CD4-positive, alpha-beta T cell (primary cell): ENCODE measurements around the gene BAG2. TPM values are rescaled to one million over a fixed set of nuclear protein-coding genes. Genes with fewer than 3 reads are reported as not detected.

Experiments
- ATAC-seq: fragments of 200-7000 bp; cut with Tn5 transposase; one replicate; pipeline ENCODE4 v1.10.0; 2022; ENCODE audit warnings: mild to moderate bottlenecking; ENCODE audit not compliant: poor library complexity
- CTCF ChIA-PET: fragments of 350-600 bp; sonication (Branson Sonifier 250); formaldehyde crosslinking; loops from one replicate; lab custom pipeline; 2021; ENCODE audit warnings: antibody characterized with exemption, inconsistent platforms; lab: Charles Lee
- POLR2A ChIA-PET: fragments of 350-600 bp; sonication (Branson Sonifier 250); formaldehyde crosslinking; loops from one replicate; lab custom pipeline; 2021; ENCODE audit warnings: antibody characterized with exemption, inconsistent platforms; lab: Charles Lee
- DNase-seq, 14 experiments: peaks; one replicate each; pipeline ENCODE4 v3.0.0-alpha.2; 2013 to 2020; ENCODE audit warnings: mixed read lengths in 2 of 14
- H3K27ac ChIP-seq, 2 donors: one replicate each; pipeline versions ENCODE4 v1.5.1 to v1.7.0; 2013; ENCODE audit warnings: low read length in 2 of 2, low read depth in 1 of 2, mild to moderate bottlenecking in 1 of 2
- H3K27me3 ChIP-seq, 2 experiments: 1 replicate in 1 of 2; 2 replicates in 1 of 2; pipeline versions ENCODE4 v1.6.1 to v1.7.0; 2013; ENCODE audit warnings: low read length in 2 of 2, control low read depth in 1 of 2, mild to moderate bottlenecking in 1 of 2, moderate library complexity in 1 of 2; ENCODE audit not compliant: insufficient read depth in 2 of 2, control insufficient read depth in 1 of 2
- H3K36me3 ChIP-seq: one replicate; pipeline ENCODE4 v1.6.1; 2013; ENCODE audit warnings: low read length, control low read depth; ENCODE audit not compliant: insufficient read depth
- H3K4me1 ChIP-seq: one replicate; pipeline ENCODE4 v1.6.1; 2013; ENCODE audit warnings: low read length, control low read depth; ENCODE audit not compliant: insufficient read depth
- H3K4me3 ChIP-seq: one replicate; pipeline ENCODE4 v1.5.1; 2013; ENCODE audit warnings: mild to moderate bottlenecking, low read length, moderate library complexity
- H3K9me3 ChIP-seq, 2 experiments: 1 replicate in 1 of 2; 2 replicates in 1 of 2; pipeline versions ENCODE4 v1.6.1 to v1.7.0; 2013; ENCODE audit warnings: low read length in 2 of 2, mild to moderate bottlenecking in 2 of 2, control low read depth in 1 of 2, moderate library complexity in 1 of 2; ENCODE audit not compliant: control insufficient read depth in 1 of 2, insufficient read depth in 1 of 2
- H3K27ac Mint-ChIP-seq: one replicate; pipeline ENCODE4 v1.8.0; 2020; ENCODE audit warnings: mixed read lengths
- H3K27me3 Mint-ChIP-seq: one replicate; pipeline ENCODE4 v1.8.0; 2021; ENCODE audit warnings: mixed read lengths
- H3K36me3 Mint-ChIP-seq: one replicate; pipeline ENCODE4 v1.8.0; 2021; ENCODE audit warnings: low read depth, mixed read lengths
- H3K4me1 Mint-ChIP-seq: one replicate; pipeline ENCODE4 v1.8.0; 2021; ENCODE audit warnings: low read depth, mixed read lengths
- H3K4me3 Mint-ChIP-seq: one replicate; pipeline ENCODE4 v1.8.0; 2020; ENCODE audit warnings: mild to moderate bottlenecking, mixed read lengths
- H3K9me3 Mint-ChIP-seq: one replicate; pipeline ENCODE4 v1.8.0; 2020; ENCODE audit warnings: mixed read lengths
- CTCF ChIP-seq: fragments of 200-600 bp; IDR thresholded peaks from one replicate; pipeline ENCODE4 v1.8.0; 2022; ENCODE audit warnings: antibody characterized with exemption, mild to moderate bottlenecking
- intact Hi-C, 2 experiments: fragments of 100-400 bp; cut with DNase I in 1 of 2; cut with micrococcal nuclease in 1 of 2; formaldehyde crosslinking; loops; one replicate each; pipeline versions ENCODE4 v1.15.1 to v1.9.0; 2023 to 2025; cut with DNase I, micrococcal nuclease
- total RNA-seq, 174 experiments: library from RNA in 2 of 174; stranded (reverse) in 2 of 174; gene quantifications; one replicate each; pipeline ENCODE4 v1.2.3 and lab custom pipeline; 2021 to 2026

BAG2 gene
- total RNA-seq, 2 experiments from 2014 or later, result 5.4 to 5.6 TPM

- ATAC-seq, result no peak
- no peak for DNase-seq
- H3K36me3 Mint-ChIP-seq, result peaks cover 7% of the 10 kb centered on the region
- no peaks in the 10 kb centered on the region for H3K36me3 ChIP-seq
- no peak overlapping the region for H3K4me3 ChIP-seq
- intact Hi-C loops, result loop anchor here (2.0 to 10.0 kb wide), 4 partner anchors 43 to 745 kb away; partner anchors contain the start of gene KIAA1586 (in 1 of the 2)
- peak overlapping the region; percentile 81 for H3K4me3 Mint-ChIP-seq
- H3K27ac Mint-ChIP-seq, result no peak overlapping the region
- CTCF ChIA-PET, result no interaction called here
- H3K27me3 Mint-ChIP-seq, result peaks cover 17% of the 10 kb centered on the region
- H3K4me1 ChIP-seq, result peaks cover 14% of the 10 kb centered on the region
- no peaks in the 10 kb centered on the region for H3K9me3 ChIP-seq
- peaks cover 8 to 10% of the 10 kb centered on the region in 2 experiments for H3K27me3 ChIP-seq
- peaks cover 4% of the 10 kb centered on the region for H3K9me3 Mint-ChIP-seq
- H3K4me1 Mint-ChIP-seq, result peaks cover 23% of the 10 kb centered on the region
- no peak overlapping the region for H3K27ac ChIP-seq
- POLR2A ChIA-PET, result no interaction called here
- no peak for TF ChIP-seq CTCF
These were observed 48.1 kb downstream of the BAG2 start for GRCh38 chr6:57220083-57220703.

- CTCF ChIA-PET, result interaction anchor here (0.9 to 1.8 kb wide), 4 partner anchors 93 to 317 kb away, joined by 3 to 8 read pairs (median 3); partner anchors contain the start of genes KIAA1586 and PRIM2
- Mint-ChIP-seq H3K27me3 (peaks cover 17% of the 10 kb centered on the region), H3K4me3 (peak overlapping the region; percentile 95), H3K27ac (no peak overlapping the region), H3K9me3 (no peaks in the 10 kb centered on the region), H3K36me3 (peaks cover 7% of the 10 kb centered on the region), H3K4me1 (peaks cover 14% of the 10 kb centered on the region)
- Histone ChIP-seq H3K36me3 (no peaks in the 10 kb centered on the region), H3K4me1 (peaks cover 14% of the 10 kb centered on the region), H3K9me3 (no peaks in the 10 kb centered on the region), H3K27me3 (peaks cover 8 to 10% of the 10 kb centered on the region in 2 experiments), H3K4me3 (peak overlapping the region; percentile 84), H3K27ac (no peak overlapping the region)
- intact Hi-C loops, result loop anchor here (2.0 to 10.0 kb wide), 4 partner anchors 45 to 743 kb away; partner anchors contain the start of gene KIAA1586 (in 1 of the 2)
- peak; percentile 45 for TF ChIP-seq CTCF
- DNase-seq (peak; percentile 5 to 69 (median 38)), ATAC-seq (peak; percentile 45)
- POLR2A ChIA-PET, result interaction anchor here (0.8 to 2.1 kb wide), 7 partner anchors 8 to 65 kb away, joined by 3 to 17 read pairs (median 4); partner anchors contain the start of gene BAG2
These were observed 49.2 kb downstream of the BAG2 start for GRCh38 chr6:57221191-57221935.

- Histone ChIP-seq H3K27ac (no peak within 1 kb of the TSS), H3K9me3 (no peaks in the 10 kb centered on the region), H3K36me3 (no peaks in the 10 kb centered on the region), H3K27me3 (peaks cover 8 to 10% of the 10 kb centered on the region in 2 experiments), H3K4me3 (peak within 1 kb of the TSS; percentile 84), H3K4me1 (peaks cover 14% of the 10 kb centered on the region)
- DNase-seq, result peak; percentile 65 to 92 (median 80)
- CTCF ChIA-PET, result interaction anchor here (0.9 to 1.8 kb wide), 4 partner anchors 93 to 318 kb away, joined by 3 to 8 read pairs (median 3); partner anchors contain the start of genes KIAA1586 and PRIM2
- peaks cover 17% of the 10 kb centered on the region for H3K27me3 Mint-ChIP-seq
- intact Hi-C loops, result loop anchor here (2.0 to 10.0 kb wide), 6 partner anchors 45 to 743 kb away; partner anchors contain the start of genes BAG2 (in 1 of the 2) and KIAA1586 (in 1 of the 2)
- H3K4me1 Mint-ChIP-seq, result peaks cover 14% of the 10 kb centered on the region
- peak within 1 kb of the TSS; percentile 99 for H3K4me3 Mint-ChIP-seq
- peaks cover 7% of the 10 kb centered on the region for H3K36me3 Mint-ChIP-seq
- ATAC-seq, result peak; percentile 88
- no peak for TF ChIP-seq CTCF
- H3K9me3 Mint-ChIP-seq, result no peaks in the 10 kb centered on the region
- POLR2A ChIA-PET, result interaction anchor here (0.8 to 2.1 kb wide), 7 partner anchors 9 to 65 kb away, joined by 3 to 17 read pairs (median 4); partner anchors contain the start of gene BAG2
- peak within 1 kb of the TSS; percentile 67 for H3K27ac Mint-ChIP-seq
These were observed 50.0 kb downstream of the BAG2 start, which contains the start of gene RAB23 for GRCh38 chr6:57221936-57222742. Gene RAB23, minus strand, starts transcription at chr6:57222307. Its CDS starts 11,927 bp downstream, at chr6:57210380.
